K562 (cell line): Measurements from ENCODE around the gene KCNK6. TPM values are rescaled to one million over a fixed set of nuclear protein-coding genes. Genes with fewer than 3 reads are reported as not detected.

ENCODE experiments used
- COPS2 ChIP-seq: fragments of 450-650 bp; conservative IDR thresholded peaks from 2 replicates; pipeline ENCODE4 v1.6.1; 2016; ENCODE audit warnings: mild to moderate bottlenecking, moderate library complexity
- CREM ChIP-seq: IDR thresholded peaks from 2 replicates; pipeline ENCODE4 v1.6.1; 2014; ENCODE audit warnings: antibody characterized with exemption, low read depth
- DIDO1 ChIP-seq: fragments of 450-650 bp; IDR thresholded peaks from 2 replicates; pipeline ENCODE4 v1.6.1; 2016; ENCODE audit warnings: low read depth, missing biosample characterization, missing genetic modification characterization
- DNMT1 ChIP-seq: fragments of 450-650 bp; IDR thresholded peaks from 2 replicates; pipeline ENCODE4 v1.6.1; 2016; ENCODE audit warnings: antibody characterized with exemption, mild to moderate bottlenecking
- FOXA3 ChIP-seq, 2 experiments: fragments of 450-650 bp in 1 of 2; sonication (generic) in 1 of 2; formaldehyde crosslinking; IDR thresholded peaks in 1 of 2; conservative IDR thresholded peaks in 1 of 2; 2 replicates each; pipeline versions ENCODE4 v1.4.0 to v1.8.0; 2020 to 2022; ENCODE audit warnings: mild to moderate bottlenecking in 2 of 2, missing genetic modification reagents in 1 of 2
- FOXK1 ChIP-seq: sonication (generic); formaldehyde crosslinking; IDR thresholded peaks from 2 replicates; pipeline ENCODE4 v1.8.0; 2022; ENCODE audit warnings: missing genetic modification reagents, mild to moderate bottlenecking, borderline replicate concordance
- IRF2 ChIP-seq: sonication (generic); formaldehyde crosslinking; IDR thresholded peaks from 2 replicates; pipeline ENCODE4 v1.8.1; 2022; ENCODE audit warnings: mild to moderate bottlenecking, missing genetic modification reagents
- KLF13 ChIP-seq: fragments of 450-650 bp; IDR thresholded peaks from 2 replicates; pipeline ENCODE4 v1.6.1; 2016; ENCODE audit warnings: missing genetic modification characterization, low read depth, mild to moderate bottlenecking, missing compliant biosample characterization, moderate library complexity, borderline replicate concordance
- MAFG ChIP-seq: fragments of 450-650 bp; conservative IDR thresholded peaks from 2 replicates; pipeline ENCODE4 v1.6.1; 2016; ENCODE audit warnings: missing genetic modification characterization, missing compliant biosample characterization
- MEF2A ChIP-seq: IDR thresholded peaks from 2 replicates; pipeline ENCODE4 v1.6.1; 2011; ENCODE audit warnings: low read depth, mild to moderate bottlenecking, low read length, moderate library complexity; ENCODE audit not compliant: control insufficient read depth
- NCOA4 ChIP-seq: fragments of 450-650 bp; IDR thresholded peaks from 2 replicates; pipeline ENCODE4 v1.6.1; 2018; ENCODE audit warnings: mild to moderate bottlenecking; ENCODE audit not compliant: partially characterized antibody
- NONO ChIP-seq, 2 experiments: fragments of 200-400 bp in 1 of 2; fragments of 450-650 bp in 1 of 2; formaldehyde crosslinking in 1 of 2; IDR thresholded peaks; 2 replicates each; pipeline ENCODE4 v1.6.1; 2017; ENCODE audit warnings: low read depth in 2 of 2, mild to moderate bottlenecking in 2 of 2, moderate library complexity in 2 of 2, low read length in 1 of 2
- STAT5B ChIP-seq: fragments of 250-450 bp; sonication (Bioruptor Pico); IDR thresholded peaks from 2 replicates; pipeline ENCODE4 v1.8.0; 2021; ENCODE audit warnings: mild to moderate bottlenecking, inconsistent platforms
- TEAD2 ChIP-seq: fragments of 450-650 bp; IDR thresholded peaks from 2 replicates; pipeline ENCODE4 v1.6.1; 2016; ENCODE audit warnings: missing genetic modification characterization, control low read depth, missing compliant biosample characterization
- THRAP3 ChIP-seq: fragments of 450-650 bp; IDR thresholded peaks from 2 replicates; pipeline ENCODE4 v1.6.1; 2016; ENCODE audit warnings: mild to moderate bottlenecking, inconsistent platforms, borderline replicate concordance
- TOE1 ChIP-seq, 2 experiments: fragments of 450-650 bp in 1 of 2; sonication (generic) in 1 of 2; formaldehyde crosslinking in 1 of 2; IDR thresholded peaks; 2 replicates each; pipeline versions ENCODE4 v1.7.1 to v1.8.0; 2016 to 2022; ENCODE audit warnings: borderline replicate concordance in 2 of 2, mild to moderate bottlenecking in 2 of 2, antibody characterized with exemption in 1 of 2, inconsistent platforms in 1 of 2, low read depth in 1 of 2, missing genetic modification reagents in 1 of 2, moderate library complexity in 1 of 2
- ZNF561 ChIP-seq: fragments of 450-650 bp; formaldehyde crosslinking; conservative IDR thresholded peaks from 2 replicates; pipeline ENCODE4 v1.4.0; 2020; ENCODE audit warnings: mild to moderate bottlenecking, moderate library complexity
- ZNF586 ChIP-seq: fragments of 450-650 bp; formaldehyde crosslinking; conservative IDR thresholded peaks from 2 replicates; pipeline ENCODE4 v1.4.0; 2020; ENCODE audit warnings: mild to moderate bottlenecking, moderate library complexity
- ZSCAN29 ChIP-seq: fragments of 450-650 bp; IDR thresholded peaks from 2 replicates; pipeline ENCODE4 v1.6.1; 2017
- polyA plus RNA-seq, 8 experiments: library from polyadenylated mRNA; depleted of rRNA in 4 of 8; stranded (reverse) in 5 of 8; unstranded in 3 of 8; fragments of >200 nt; fragmentation: Nextera tagmentation in 2 of 8; fragmentation: Illumina TruSeq in 1 of 8; extraction: Ambion mirVana in 2 of 8; extraction: Trizol in 1 of 8; gene quantifications; 2 replicates each; pipeline versions ENCODE4 v1.2.1 to v1.2.3, GENCODE V29; 2011 to 2014; ENCODE audit warnings: inconsistent platforms in 1 of 8, missing spikeins in 1 of 8
- total RNA-seq, 7 experiments: library from RNA; depleted of rRNA in 6 of 7; stranded (reverse); fragments of >200 nt in 6 of 7; fragmentation: Illumina TruSeq in 2 of 7; extraction: Trizol in 2 of 7; gene quantifications; 2 replicates each; pipeline versions ENCODE4 v1.2.1 to v1.2.3, GENCODE V29; 2011 to 2021; ENCODE audit warnings: low replicate concordance in 1 of 7
- TF ChIP-seq, protein P1 (sequence below): fragments of 250-450 bp; sonication (Bioruptor Pico); IDR thresholded peaks from 2 replicates; pipeline ENCODE4 v1.5.0; 2021; ENCODE audit warnings: mild to moderate bottlenecking, moderate library complexity
- TF ChIP-seq, protein P2 (sequence below): sonication (generic); formaldehyde crosslinking; IDR thresholded peaks from 2 replicates; pipeline ENCODE4 v1.5.0; 2020; ENCODE audit warnings: missing genetic modification reagents
- TF ChIP-seq, protein P3 (sequence below): fragments of 450-650 bp; IDR thresholded peaks from 2 replicates; pipeline ENCODE4 v1.6.1; 2016; ENCODE audit warnings: antibody characterized with exemption
- TF ChIP-seq, protein P4 (sequence below): fragments of 250-450 bp; sonication (Bioruptor Pico); IDR thresholded peaks from 2 replicates; pipeline ENCODE4 v1.5.0; 2021

The KCNK6 gene
- total and polyA plus RNA-seq, 9 of the 15 experiments (the other 6 are each of a cell fraction or from before 2014, with no cell fraction given) = 0.05 to 0.42 (median 0.15) TPM

DNA sequence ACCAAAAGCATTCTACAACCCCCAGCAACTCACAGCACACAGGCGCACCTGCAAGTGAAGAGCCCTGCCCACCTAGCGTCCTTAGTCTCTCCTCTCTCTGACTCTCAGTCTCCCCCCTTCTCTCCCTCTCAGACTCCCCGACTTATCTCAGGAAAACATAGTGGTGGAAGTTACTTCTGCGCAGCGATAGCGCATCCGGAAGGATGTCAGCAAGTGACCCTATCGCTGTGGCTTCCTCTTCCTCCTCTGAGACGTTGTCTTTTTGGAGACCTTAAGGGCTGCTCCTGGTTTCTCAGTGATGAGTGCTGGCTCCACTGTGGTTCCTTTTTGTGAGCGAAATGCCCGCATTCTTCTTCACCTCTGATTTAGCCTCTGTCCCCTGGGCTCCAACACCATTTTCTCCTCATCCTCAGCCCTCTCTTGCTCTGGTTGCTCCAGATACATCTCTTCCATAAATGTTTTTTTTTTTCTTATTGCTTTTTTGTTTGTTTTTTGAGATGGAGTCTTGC, 2.5 kb upstream of the KCNK6 start (continued):
- TF ChIP-seq, protein P1, sequence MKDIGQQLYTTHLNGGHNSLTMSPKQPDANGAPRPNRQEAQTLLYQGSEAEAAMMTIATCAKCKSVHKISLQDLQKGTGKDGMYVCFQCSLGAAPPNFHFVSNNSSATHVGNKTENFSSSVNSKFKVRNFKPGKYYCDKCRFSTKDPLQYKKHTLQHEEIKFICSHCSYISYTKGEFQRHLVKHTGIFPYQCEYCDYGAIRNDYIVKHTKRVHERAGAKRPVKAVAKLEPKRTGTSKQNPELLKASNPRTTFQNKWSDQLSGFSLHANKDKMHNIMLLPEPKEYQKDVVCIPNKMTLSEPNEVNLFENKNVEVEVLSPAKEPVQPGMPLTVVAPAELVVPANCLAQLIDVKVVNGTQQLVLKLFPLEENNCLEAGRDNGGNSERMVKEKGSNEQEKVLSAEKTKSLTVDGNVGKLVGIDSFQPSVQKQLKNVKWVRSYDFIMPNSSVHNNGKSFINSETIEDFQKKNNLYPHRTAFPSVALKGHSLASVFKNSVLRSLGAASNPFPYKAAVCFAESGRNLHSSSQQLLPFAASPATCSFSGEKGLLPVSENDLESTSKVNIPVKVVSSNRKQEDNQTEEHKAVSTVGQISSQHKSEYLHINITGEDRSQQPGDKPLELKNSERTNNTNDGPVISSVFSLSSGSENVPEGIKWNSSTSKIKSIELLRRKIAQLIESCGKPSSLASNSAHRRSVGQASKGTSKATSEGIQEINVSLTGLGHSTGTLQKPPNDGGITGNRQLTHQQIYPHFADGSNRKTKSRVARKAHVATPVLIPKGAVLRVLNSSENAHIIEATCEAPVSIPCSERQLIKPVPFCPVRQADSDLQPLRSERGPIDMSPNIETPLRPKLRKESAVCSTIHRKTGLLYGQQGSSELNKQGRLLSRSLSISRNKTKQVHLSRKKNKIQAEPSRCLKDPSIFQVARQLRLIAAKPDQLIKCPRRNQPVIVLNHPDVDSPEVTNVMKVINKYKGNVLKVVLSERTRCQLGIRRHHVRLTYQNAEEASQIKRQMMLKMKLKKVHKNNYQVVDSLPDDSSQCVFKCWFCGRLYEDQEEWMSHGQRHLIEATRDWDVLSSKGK = no peak
- TF ChIP-seq IRF2 (CRISPR knock-in tag) = no peak
- no peak for TF ChIP-seq NONO (IDR thresholded peaks at IDR 0.05; ENCODE audit: low read depth in 2 of 2, low read length in 1 of 2)
- no peak for TF ChIP-seq STAT5B (CRISPR knock-in tag)
- no peak for TF ChIP-seq ZNF586 (CRISPR knock-in tag)
- TF ChIP-seq ZNF561 (CRISPR knock-in tag) = no peak
- TF ChIP-seq MAFG (tag) = no peak
- no peak for TF ChIP-seq COPS2
- TF ChIP-seq CREM = peak; percentile 93
- TF ChIP-seq, protein P2, sequence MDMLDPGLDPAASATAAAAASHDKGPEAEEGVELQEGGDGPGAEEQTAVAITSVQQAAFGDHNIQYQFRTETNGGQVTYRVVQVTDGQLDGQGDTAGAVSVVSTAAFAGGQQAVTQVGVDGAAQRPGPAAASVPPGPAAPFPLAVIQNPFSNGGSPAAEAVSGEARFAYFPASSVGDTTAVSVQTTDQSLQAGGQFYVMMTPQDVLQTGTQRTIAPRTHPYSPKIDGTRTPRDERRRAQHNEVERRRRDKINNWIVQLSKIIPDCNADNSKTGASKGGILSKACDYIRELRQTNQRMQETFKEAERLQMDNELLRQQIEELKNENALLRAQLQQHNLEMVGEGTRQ (CRISPR knock-in tag) = no peak
- TF ChIP-seq DNMT1 = 0 out of 2 replicates have a peak, but pooled peaks have one; percentile 83
- no peak for TF ChIP-seq TEAD2
- no peak for TF ChIP-seq ZSCAN29
- 0 out of 2 replicates have a peak, but pooled peaks have one; percentile 7 for TF ChIP-seq FOXK1
- no peak for TF ChIP-seq DIDO1 (tag)
- TF ChIP-seq THRAP3 = no peak
- TF ChIP-seq TOE1 (IDR thresholded peaks at IDR 0.05; ENCODE audit: borderline replicate concordance) = peak; percentile 52; the same call in 1 of the 2 replicates
- TF ChIP-seq TOE1 (CRISPR knock-in tag; IDR thresholded peaks at IDR 0.05; ENCODE audit: borderline replicate concordance, low read depth) = no peak
- TF ChIP-seq NCOA4 = peak; percentile 24
- TF ChIP-seq, protein P3, sequence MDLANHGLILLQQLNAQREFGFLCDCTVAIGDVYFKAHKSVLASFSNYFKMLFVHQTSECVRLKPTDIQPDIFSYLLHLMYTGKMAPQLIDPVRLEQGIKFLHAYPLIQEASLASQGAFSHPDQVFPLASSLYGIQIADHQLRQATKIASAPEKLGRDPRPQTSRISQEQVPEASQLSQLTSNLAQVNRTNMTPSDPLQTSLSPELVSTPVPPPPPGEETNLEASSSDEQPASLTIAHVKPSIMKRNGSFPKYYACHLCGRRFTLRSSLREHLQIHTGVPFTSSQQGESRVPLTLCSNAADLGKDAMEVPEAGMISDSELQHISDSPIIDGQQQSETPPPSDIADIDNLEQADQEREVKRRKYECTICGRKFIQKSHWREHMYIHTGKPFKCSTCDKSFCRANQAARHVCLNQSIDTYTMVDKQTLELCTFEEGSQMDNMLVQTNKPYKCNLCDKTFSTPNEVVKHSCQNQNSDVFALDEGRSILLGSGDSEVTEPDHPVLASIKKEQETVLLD = peak; percentile 80; the same call in 1 of the 2 replicates
- TF ChIP-seq, protein P4, sequence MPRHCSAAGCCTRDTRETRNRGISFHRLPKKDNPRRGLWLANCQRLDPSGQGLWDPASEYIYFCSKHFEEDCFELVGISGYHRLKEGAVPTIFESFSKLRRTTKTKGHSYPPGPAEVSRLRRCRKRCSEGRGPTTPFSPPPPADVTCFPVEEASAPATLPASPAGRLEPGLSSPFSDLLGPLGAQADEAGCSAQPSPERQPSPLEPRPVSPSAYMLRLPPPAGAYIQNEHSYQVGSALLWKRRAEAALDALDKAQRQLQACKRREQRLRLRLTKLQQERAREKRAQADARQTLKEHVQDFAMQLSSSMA (CRISPR knock-in tag) = no peak
- 0 out of 2 replicates have a peak, but pooled peaks have one; percentile 21 for TF ChIP-seq MEF2A
- no peak for TF ChIP-seq KLF13
- no peak for TF ChIP-seq FOXA3 (CRISPR knock-in tag; conservative IDR thresholded peaks at IDR 0.05 in 1 of 2, IDR thresholded peaks at IDR 0.05 in 1 of 2)
